Hematopoietic multipotent progenitor cell treated with erythropoietin and hydrocortisone succinate and interleukin-3 and kit ligand, for 8 days (in vitro differentiated cells): ENCODE results near the gene CCL15.
"Not testable (repeated sequence)": the region's sequence is repeated elsewhere in the genome, so short reads cannot be mapped to it uniquely, and the experiment has no call there.

ENCODE experiments used
- DNase-seq: peaks from one replicate; pipeline ENCODE4 v3.0.0-alpha.2; 2015

CCL15 gene

GRCh38 chr17:36001110-36001771 is at the start of gene CCL15:
Gene CCL15, minus strand, starts transcription at chr17:36001553. Its CDS starts 61 bp downstream, at chr17:36001492.
- DNase-seq = no peak

GRCh38 chr17:36049643-36050042 is 48.3 kb upstream of the CCL15 start:
- DNase-seq = no peak

GRCh38 chr17:36048066-36048465 is 46.7 kb upstream of the CCL15 start:
- peak; percentile 93 for DNase-seq

GRCh38 chr17:36036235-36036634 is 34.9 kb upstream of the CCL15 start:
- peak; percentile 35 for DNase-seq

GRCh38 chr17:36034127-36034526 is 32.8 kb upstream of the CCL15 start:
- DNase-seq = peak; percentile 87

- no peak for DNase-seq
Observed at GRCh38 chr17:36030956-36031355, 29.6 kb upstream of the CCL15 start.

- no peak for DNase-seq
Observed at GRCh38 chr17:36027761-36028160, 26.4 kb upstream of the CCL15 start.

GRCh38 chr17:36024106-36024869 is 22.9 kb upstream of the CCL15 start:
- no peak for DNase-seq

- no peak for DNase-seq
Observed at GRCh38 chr17:36019423-36019822, 18.1 kb upstream of the CCL15 start.

- peak; percentile 29 for DNase-seq
Observed at GRCh38 chr17:36017799-36018198, 16.4 kb upstream of the CCL15 start, which contains the start of gene CCL23. Gene CCL23, minus strand, starts transcription at chr17:36017972. Its CDS starts 75 bp downstream, at chr17:36017897.

GRCh38 chr17:36016555-36016954 is 15.2 kb upstream of the CCL15 start:
- DNase-seq = no peak

GRCh38 chr17:36015895-36016294 is 14.5 kb upstream of the CCL15 start:
- not testable (repeated sequence) for DNase-seq

- no peak for DNase-seq
Observed at GRCh38 chr17:36014946-36015345, 13.6 kb upstream of the CCL15 start.

- DNase-seq = peak; percentile 90
Observed at GRCh38 chr17:36011201-36011600, 9.8 kb upstream of the CCL15 start.

- peak; percentile 18 for DNase-seq
Observed at GRCh38 chr17:36008998-36009665, 7.8 kb upstream of the CCL15 start.

GRCh38 chr17:36004594-36005108 is 3.3 kb upstream of the CCL15 start:
- no peak for DNase-seq

GRCh38 chr17:36002631-36003030 is 1.3 kb upstream of the CCL15 start:
- DNase-seq = no peak

GRCh38 chr17:36001862-36002603 is 680 bp upstream of the CCL15 start:
- no peak for DNase-seq

- no peak for DNase-seq
Observed at GRCh38 chr17:36000732-36001109, 632 bp downstream of the CCL15 start.

GRCh38 chr17:35998756-35999155 is 2.6 kb downstream of the CCL15 start:
- no peak for DNase-seq

- DNase-seq = no peak
Observed at GRCh38 chr17:35998018-35998545, 3.3 kb downstream of the CCL15 start.

GRCh38 chr17:35995346-35995745 is 6.0 kb downstream of the CCL15 start:
- not testable (repeated sequence) for DNase-seq

- DNase-seq = no peak
Observed at GRCh38 chr17:35991075-35991474, 10.3 kb downstream of the CCL15 start.
